Coronary artery (tissue), 2 donors: ENCODE results near the gene MZT1.

ENCODE experiments used
- DNase-seq: peaks from one replicate; pipeline ENCODE4 v3.0.0-alpha.2; 2017; ENCODE audit warnings: low spot score
- H3K27ac ChIP-seq, 2 donors: fragments of 200-600 bp; sonication (generic); one replicate each; pipeline ENCODE4 v1.5.1; 2016 to 2019
- H3K4me3 ChIP-seq: fragments of 200-600 bp; sonication (generic); 2 replicates; pipeline ENCODE4 v1.5.1; 2016; ENCODE audit warnings: mild to moderate bottlenecking, moderate library complexity
- CTCF ChIP-seq: fragments of 200-600 bp; sonication (generic); IDR thresholded peaks from one replicate; pipeline ENCODE4 v1.5.1; 2019; ENCODE audit warnings: antibody characterized with exemption

MZT1 gene

GRCh38 chr13:72716776-72717175, 10.7 kb downstream of the MZT1 start:
- H3K4me3 ChIP-seq = no peak overlapping the region
- H3K27ac ChIP-seq = no peak overlapping the region
- no peak for TF ChIP-seq CTCF
- no peak for DNase-seq

GRCh38 chr13:72700509-72700908, 26.9 kb downstream of the MZT1 start:
- no peak overlapping the region for H3K4me3 ChIP-seq

DNA sequence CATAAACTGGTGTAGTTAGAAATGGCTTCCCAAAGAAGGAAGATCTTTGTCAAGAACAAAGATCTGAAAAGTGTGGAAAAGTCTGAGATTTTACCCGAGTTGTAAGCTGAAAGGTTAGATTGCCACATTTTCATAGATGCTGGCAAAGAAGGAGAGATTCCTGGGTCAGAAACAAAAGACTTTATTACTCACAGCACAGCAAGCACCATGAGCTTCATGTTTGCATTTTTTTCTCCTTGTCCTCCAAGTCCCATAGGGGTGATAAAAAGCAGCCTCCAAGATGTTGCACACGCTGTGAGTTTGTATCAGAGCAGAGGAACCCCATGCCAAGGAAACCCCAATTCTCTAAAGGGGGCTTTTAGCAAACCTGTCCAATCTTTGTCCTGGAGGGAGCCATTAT, 29.3 kb downstream of the MZT1 start:
- TF ChIP-seq CTCF = no peak
- DNase-seq = no peak
- no peak overlapping the region for H3K27ac ChIP-seq

More at GRCh38 chr13:72700509-72700908, 26.9 kb downstream of the MZT1 start:
- H3K27ac ChIP-seq = no peak overlapping the region
- DNase-seq = no peak
- TF ChIP-seq CTCF = no peak

DNA sequence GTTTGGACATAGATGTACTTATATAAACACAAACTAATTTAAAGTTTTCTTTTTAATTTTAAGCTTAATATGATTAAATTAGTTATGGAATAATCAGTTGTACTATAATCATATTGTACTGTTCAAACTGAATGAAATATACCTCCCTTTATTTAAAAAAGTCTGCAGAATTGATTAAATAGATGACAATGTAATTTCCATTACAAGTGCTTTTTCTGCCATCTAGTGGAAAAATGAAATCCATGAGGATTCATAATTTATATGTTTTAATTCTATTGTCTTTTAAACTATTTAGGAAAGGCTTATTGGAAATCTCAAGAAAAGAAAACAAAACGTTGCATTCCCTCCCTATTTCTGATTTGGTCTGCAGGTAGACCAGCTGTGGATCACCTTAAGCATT, 30.9 kb downstream of the MZT1 start:
- DNase-seq = no peak
- no peak for TF ChIP-seq CTCF
- Histone ChIP-seq H3K27ac (no peak overlapping the region), H3K4me3 (no peak overlapping the region)

More for the DNA sequence above, 29.3 kb downstream of the MZT1 start:
- no peak overlapping the region for H3K4me3 ChIP-seq

GRCh38 chr13:72694314-72694713, 33.1 kb downstream of the MZT1 start:
- DNase-seq = no peak
- H3K4me3 ChIP-seq = no peak overlapping the region
- no peak overlapping the region for H3K27ac ChIP-seq
- TF ChIP-seq CTCF = no peak

- no peak overlapping the region for H3K27ac ChIP-seq
- TF ChIP-seq CTCF = no peak
- H3K4me3 ChIP-seq = no peak overlapping the region
- DNase-seq = no peak
These were observed 33.6 kb downstream of the MZT1 start for GRCh38 chr13:72693832-72694231.

GRCh38 chr13:72692884-72693514, 34.4 kb downstream of the MZT1 start:
- DNase-seq = no peak
- no peak overlapping the region for H3K4me3 ChIP-seq
- H3K27ac ChIP-seq = no peak overlapping the region
- TF ChIP-seq CTCF = no peak
